ENCODE results near the gene CALM1.
A peak's percentile ranks its signal among the peaks of the same experiment; 100 is the strongest.
"Not testable (repeated sequence)": the region's sequence is repeated elsewhere in the genome, so short reads cannot be mapped to it uniquely, and the experiment has no call there.

The CALM1 gene

DNA sequence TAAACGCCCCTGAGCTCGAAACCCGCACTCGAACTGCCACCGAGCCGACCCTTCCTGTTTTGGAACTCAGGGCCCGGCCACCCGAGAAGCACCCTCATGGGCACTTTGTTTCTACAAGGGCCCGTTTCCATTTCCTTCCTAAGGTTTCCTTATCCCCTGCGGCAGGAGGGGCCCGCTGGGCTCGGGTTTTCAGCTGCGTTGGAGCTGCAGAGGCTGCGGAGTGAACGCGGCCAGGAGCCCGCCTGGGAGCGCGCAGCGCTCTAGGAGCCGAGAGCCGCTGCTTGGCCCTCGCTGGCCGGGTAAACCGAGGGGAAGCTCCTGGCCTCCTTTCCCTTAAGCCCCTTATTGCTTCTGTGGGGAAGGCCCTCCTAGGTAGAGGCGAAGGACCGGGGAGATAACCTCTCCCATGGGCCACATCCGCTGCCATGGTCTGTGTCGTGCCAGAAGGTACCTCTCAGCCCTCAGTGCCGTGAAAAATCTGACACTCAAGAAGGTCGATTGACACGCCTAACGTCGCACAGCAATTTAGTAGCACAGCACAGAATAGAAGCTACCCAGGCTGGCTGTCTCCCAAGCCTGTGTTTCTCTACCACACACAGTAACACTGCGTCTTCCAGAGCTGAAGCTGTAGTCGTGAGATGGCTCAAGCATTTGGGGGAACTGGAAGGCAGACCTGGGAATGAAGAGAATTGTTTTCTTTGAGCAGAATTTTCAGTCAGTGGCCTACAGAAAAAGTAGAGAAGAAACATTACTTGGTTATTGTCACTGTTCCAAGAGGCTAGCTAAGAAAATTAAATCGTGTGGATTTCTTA, 12.9 kb upstream of the CALM1 start:
- Histone ChIP-seq H3K9ac (ENCODE audit: low read length in 2 of 2) (peak overlapping the region; percentile 93 to 97), H3K27ac (ENCODE audit: low read length) (peak overlapping the region; percentile 100), H3K4me1 (ENCODE audit: control insufficient read depth, insufficient read depth, low read length) (peaks cover 31% of the 10 kb centered on the region), H3K9me3 (ENCODE audit: control insufficient read depth in 2 of 2, low read length in 2 of 2) (no peaks in the 10 kb centered on the region), H3K4me3 (ENCODE audit: low read length in 2 of 2) (peak overlapping the region; percentile 70 to 87), H3K27me3 (ENCODE audit: control insufficient read depth in 1 of 2, insufficient read depth in 2 of 2, low read length in 2 of 2) (no peaks in the 10 kb centered on the region), H3K36me3 (ENCODE audit: control insufficient read depth in 2 of 2, insufficient read depth in 2 of 2, low read length in 2 of 2) (no peaks in the 10 kb centered on the region)

DNA sequence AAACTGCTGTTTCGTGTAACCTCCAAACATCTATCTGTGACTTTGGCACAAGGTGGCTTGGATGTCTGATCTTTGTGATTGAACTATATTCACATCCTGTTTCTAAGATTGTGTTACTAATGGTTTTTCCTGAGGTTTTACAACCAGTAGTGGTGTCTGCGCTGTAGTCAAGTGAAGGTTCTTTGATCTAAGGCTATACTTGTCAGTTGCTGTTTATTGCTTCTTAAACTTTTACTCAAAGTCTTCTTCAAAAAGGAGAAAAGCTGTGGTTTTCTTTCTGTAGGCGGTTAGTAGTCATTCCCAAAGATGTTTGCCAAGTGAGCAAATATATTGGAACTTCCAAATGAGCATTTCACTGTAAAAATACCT, 12.3 kb upstream of the CALM1 start:
- Histone ChIP-seq H3K9ac (ENCODE audit: low read length in 2 of 2) (peak overlapping the region; percentile 93 to 97), H3K27me3 (ENCODE audit: control insufficient read depth in 1 of 2, insufficient read depth in 2 of 2, low read length in 2 of 2) (no peaks in the 10 kb centered on the region), H3K36me3 (ENCODE audit: control insufficient read depth in 2 of 2, insufficient read depth in 2 of 2, low read length in 2 of 2) (no peaks in the 10 kb centered on the region), H3K4me3 (ENCODE audit: low read length in 2 of 2) (peak overlapping the region; percentile 70 to 87), H3K27ac (ENCODE audit: low read length) (peak overlapping the region; percentile 100), H3K9me3 (ENCODE audit: control insufficient read depth in 2 of 2, low read length in 2 of 2) (no peaks in the 10 kb centered on the region), H3K4me1 (ENCODE audit: control insufficient read depth, insufficient read depth, low read length) (peaks cover 31% of the 10 kb centered on the region)

DNA sequence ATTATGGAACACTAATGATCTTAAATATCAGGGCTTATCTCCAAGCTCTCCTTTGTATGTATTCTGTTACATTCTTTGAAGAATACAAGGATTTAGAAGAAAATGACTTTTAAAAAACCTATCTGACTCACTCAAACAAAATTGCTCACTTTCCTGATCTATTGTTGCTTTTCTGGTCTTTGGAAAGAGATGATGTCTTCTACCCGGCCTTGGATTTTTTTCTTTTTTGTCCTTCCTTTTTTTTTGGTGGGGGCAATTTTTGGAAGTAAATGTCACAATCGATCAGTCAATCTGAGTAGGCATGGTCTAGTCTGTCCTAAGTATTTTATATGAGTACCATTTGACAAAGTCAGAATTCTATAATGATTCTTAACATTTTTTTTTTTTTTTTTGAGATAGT, 10.5 kb upstream of the CALM1 start:
- Histone ChIP-seq H3K9me3 (ENCODE audit: control insufficient read depth in 2 of 2, low read length in 2 of 2) (no peaks in the 10 kb centered on the region), H3K27me3 (ENCODE audit: control insufficient read depth in 1 of 2, insufficient read depth in 2 of 2, low read length in 2 of 2) (no peaks in the 10 kb centered on the region), H3K9ac (ENCODE audit: low read length in 2 of 2) (no peak overlapping the region), H3K27ac (ENCODE audit: low read length) (no peak overlapping the region), H3K4me1 (ENCODE audit: control insufficient read depth, insufficient read depth, low read length) (peaks cover 28% of the 10 kb centered on the region), H3K36me3 (ENCODE audit: control insufficient read depth in 2 of 2, insufficient read depth in 2 of 2, low read length in 2 of 2) (no peaks in the 10 kb centered on the region), H3K4me3 (ENCODE audit: low read length in 2 of 2) (no peak overlapping the region)

DNA sequence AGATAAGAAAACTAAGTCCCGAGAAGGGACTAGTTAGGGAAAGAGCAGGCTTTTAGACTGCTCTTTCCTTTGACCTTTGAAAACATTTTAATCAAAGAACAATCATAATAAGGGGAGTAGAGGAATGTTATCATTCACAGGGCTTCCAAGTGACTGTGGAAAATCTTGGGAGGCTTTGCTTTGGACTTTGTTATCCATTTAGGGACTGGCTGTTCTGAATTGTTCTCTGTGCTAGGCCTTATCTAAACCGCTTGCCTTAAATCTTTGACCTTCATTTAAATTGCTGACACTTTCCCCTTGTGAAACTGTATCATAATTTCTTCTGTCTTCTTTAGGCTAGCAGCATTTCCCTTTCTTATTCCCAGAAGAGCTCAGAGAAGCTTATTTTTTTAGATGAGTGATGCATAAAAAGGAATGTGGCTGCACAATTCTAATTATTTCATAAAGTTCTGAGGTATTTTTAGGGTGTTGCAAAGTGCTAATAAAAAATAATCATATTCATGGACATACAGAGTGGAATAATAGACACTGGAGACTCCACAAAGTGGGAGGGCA, 9.5 kb upstream of the CALM1 start:
- no peak overlapping the region for H3K4me3 ChIP-seq (ENCODE audit: low read length in 2 of 2)
- H3K4me1 ChIP-seq (ENCODE audit: control insufficient read depth, insufficient read depth, low read length): peaks cover 19% of the 10 kb centered on the region
- H3K27ac ChIP-seq (ENCODE audit: low read length): no peak overlapping the region
- no peak overlapping the region for H3K9ac ChIP-seq (ENCODE audit: low read length in 2 of 2)
- no peaks in the 10 kb centered on the region for H3K9me3 ChIP-seq (ENCODE audit: control insufficient read depth in 2 of 2, low read length in 2 of 2)
- no peaks in the 10 kb centered on the region for H3K27me3 ChIP-seq (ENCODE audit: control insufficient read depth in 1 of 2, insufficient read depth in 2 of 2, low read length in 2 of 2)
- H3K36me3 ChIP-seq (ENCODE audit: control insufficient read depth in 2 of 2, insufficient read depth in 2 of 2, low read length in 2 of 2): no peaks in the 10 kb centered on the region

DNA sequence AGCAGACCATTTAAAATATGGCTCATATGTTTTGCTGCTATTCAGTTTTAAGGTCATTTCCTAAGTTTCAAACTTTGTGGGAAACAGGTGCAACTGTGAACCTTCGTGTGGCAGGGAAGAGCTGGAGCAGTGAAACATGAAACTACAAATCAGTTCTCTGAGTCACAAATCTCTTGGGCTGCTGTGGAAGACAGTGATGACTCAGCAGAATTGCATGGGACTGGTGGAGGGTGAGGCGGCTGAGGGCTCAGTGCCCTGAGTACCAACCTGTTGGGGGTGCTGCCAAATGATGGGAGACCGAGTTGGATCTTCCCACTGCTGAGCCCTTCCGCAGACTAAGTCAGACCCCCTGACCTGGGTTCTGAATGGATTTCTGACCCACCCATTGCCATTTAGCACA, 8.4 kb upstream of the CALM1 start:
- peaks cover 18% of the 10 kb centered on the region for H3K4me1 ChIP-seq (ENCODE audit: control insufficient read depth, insufficient read depth, low read length)
- H3K4me3 ChIP-seq (ENCODE audit: low read length in 2 of 2): no peak overlapping the region
- H3K36me3 ChIP-seq (ENCODE audit: control insufficient read depth in 2 of 2, insufficient read depth in 2 of 2, low read length in 2 of 2): no peaks in the 10 kb centered on the region
- H3K9me3 ChIP-seq (ENCODE audit: control insufficient read depth in 2 of 2, low read length in 2 of 2): no peaks in the 10 kb centered on the region
- H3K9ac ChIP-seq (ENCODE audit: low read length in 2 of 2): no peak overlapping the region
- no peak overlapping the region for H3K27ac ChIP-seq (ENCODE audit: low read length)
- no peaks in the 10 kb centered on the region for H3K27me3 ChIP-seq (ENCODE audit: control insufficient read depth in 1 of 2, insufficient read depth in 2 of 2, low read length in 2 of 2)

DNA sequence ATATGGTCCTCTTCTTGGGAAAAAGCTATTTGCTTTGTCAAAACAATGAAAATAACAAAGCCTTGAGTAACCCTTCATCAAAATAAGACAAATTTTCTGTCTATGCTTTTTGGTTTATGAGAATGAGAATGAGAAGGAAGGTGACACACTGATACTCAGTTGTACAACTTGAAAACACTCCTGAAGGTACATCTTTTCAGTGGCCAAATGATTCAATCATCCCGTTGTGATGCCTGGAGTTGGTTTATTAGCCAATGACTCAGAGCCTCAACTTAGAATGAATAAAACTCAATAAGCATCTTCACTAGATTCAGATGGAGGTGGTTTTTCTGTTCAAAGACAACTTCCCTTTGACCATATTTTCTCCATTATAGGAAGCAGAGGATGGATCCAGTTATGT, 7.8 kb upstream of the CALM1 start:
- Histone ChIP-seq H3K9ac (ENCODE audit: low read length in 2 of 2) (no peak overlapping the region), H3K27ac (ENCODE audit: low read length) (no peak overlapping the region), H3K27me3 (ENCODE audit: control insufficient read depth in 1 of 2, insufficient read depth in 2 of 2, low read length in 2 of 2) (no peaks in the 10 kb centered on the region), H3K4me1 (ENCODE audit: control insufficient read depth, insufficient read depth, low read length) (peaks cover 12% of the 10 kb centered on the region), H3K36me3 (ENCODE audit: control insufficient read depth in 2 of 2, insufficient read depth in 2 of 2, low read length in 2 of 2) (no peaks in the 10 kb centered on the region), H3K4me3 (ENCODE audit: low read length in 2 of 2) (no peak overlapping the region), H3K9me3 (ENCODE audit: control insufficient read depth in 2 of 2, low read length in 2 of 2) (no peaks in the 10 kb centered on the region)

DNA sequence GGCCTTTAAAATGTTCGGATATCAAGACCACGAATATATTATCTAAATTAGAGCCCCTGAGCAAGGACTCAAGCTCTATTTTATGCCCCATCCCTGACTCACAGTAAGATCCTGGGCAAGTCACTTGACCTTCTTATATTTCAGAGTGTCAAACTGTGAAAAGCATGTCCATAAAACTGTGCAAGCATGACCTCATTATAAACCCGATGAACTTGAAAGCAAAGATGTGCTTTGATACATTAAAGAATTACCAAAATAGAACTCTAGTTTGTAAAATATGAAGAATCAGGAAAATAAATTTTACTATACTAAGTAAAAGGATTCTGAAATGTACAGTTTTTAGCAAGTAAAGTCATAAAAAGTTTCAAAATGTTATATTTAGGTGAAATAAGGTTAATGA, 2.9 kb upstream of the CALM1 start:
- Histone ChIP-seq H3K27me3 (ENCODE audit: control insufficient read depth in 1 of 2, insufficient read depth in 2 of 2, low read length in 2 of 2) (no peaks in the 10 kb centered on the region), H3K4me1 (ENCODE audit: control insufficient read depth, insufficient read depth, low read length) (peaks cover 5% of the 10 kb centered on the region), H3K36me3 (ENCODE audit: control insufficient read depth in 2 of 2, insufficient read depth in 2 of 2, low read length in 2 of 2) (no peaks in the 10 kb centered on the region), H3K4me3 (ENCODE audit: low read length in 2 of 2) (no peak overlapping the region), H3K9ac (ENCODE audit: low read length in 2 of 2) (no peak overlapping the region), H3K27ac (ENCODE audit: low read length) (no peak overlapping the region), H3K9me3 (ENCODE audit: control insufficient read depth in 2 of 2, low read length in 2 of 2) (no peaks in the 10 kb centered on the region)

DNA sequence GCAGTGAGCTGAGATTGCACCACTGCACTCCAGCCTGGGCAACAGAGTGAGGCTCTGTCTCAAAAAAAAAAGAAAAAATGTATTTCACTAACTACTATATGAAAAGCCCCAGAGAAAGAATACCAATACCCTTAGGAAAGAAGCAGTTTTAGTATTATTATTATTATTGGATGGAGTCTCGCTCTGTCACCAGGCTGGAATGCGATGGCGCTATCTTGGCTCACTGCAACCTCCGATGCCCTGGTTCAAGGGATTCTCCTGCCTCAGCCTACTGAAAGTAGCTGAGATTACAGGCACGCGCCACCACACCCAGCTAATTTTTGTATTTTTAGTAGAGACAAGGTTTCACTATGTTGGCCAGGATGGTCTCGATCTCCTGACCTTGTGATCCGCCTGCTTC, 2.0 kb upstream of the CALM1 start:
- H3K4me3 ChIP-seq (ENCODE audit: low read length in 2 of 2); H3K36me3 ChIP-seq (ENCODE audit: control insufficient read depth in 2 of 2, insufficient read depth in 2 of 2, low read length in 2 of 2); H3K9me3 ChIP-seq (ENCODE audit: control insufficient read depth in 2 of 2, low read length in 2 of 2); H3K4me1 ChIP-seq (ENCODE audit: control insufficient read depth, insufficient read depth, low read length); H3K27me3 ChIP-seq (ENCODE audit: control insufficient read depth in 1 of 2, insufficient read depth in 2 of 2, low read length in 2 of 2); H3K9ac ChIP-seq (ENCODE audit: low read length in 2 of 2); H3K27ac ChIP-seq (ENCODE audit: low read length): not testable (repeated sequence)

DNA sequence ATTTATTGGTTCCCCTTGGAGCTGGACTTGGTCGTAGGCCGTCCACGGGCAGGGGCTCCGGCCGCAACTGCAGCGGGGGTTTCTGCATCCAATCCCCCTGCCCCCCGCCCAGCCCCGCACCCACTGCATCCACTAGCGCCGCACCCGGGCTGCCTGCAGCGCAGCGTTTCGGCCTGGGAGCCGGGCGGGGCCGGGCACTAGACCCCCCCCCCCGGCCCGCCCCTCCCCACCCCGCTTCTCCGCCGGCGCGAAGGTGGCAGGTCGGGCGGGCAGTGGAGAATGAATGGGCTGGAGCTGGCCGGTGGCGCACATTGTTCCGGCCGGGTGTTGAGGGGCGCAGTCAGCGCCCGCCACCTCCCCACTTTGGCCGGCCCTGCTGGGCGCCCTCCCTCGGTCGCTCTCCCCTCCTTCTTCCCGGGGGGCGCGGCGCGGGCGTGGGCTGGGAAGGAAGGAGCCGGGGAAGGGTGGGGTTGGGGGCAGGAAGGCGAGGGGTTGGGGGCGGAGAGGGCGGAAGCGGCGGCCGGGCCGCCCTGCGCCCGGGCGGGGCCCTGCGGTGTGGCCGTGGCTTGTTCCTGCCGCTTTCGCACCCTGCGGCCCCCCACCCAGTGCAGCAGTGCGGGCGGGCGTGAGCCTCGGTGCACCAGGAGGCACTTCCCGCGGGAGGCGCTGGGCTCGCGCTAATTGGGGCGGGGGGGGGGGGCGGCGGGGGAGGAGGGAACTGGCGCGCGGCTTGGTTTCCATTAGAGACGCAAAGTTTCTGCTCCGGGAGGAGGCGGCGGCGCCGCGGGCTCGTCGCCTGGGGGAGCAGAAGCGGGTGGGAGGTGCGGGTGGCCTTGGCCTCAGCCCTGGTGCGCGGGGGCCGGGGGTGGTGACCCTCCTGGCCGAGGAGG, 841 bp downstream of the CALM1 start:
- Histone ChIP-seq H3K27me3 (ENCODE audit: control insufficient read depth in 1 of 2, insufficient read depth in 2 of 2, low read length in 2 of 2) (no peaks in the 10 kb centered on the region), H3K9me3 (ENCODE audit: control insufficient read depth in 2 of 2, low read length in 2 of 2) (no peaks in the 10 kb centered on the region), H3K27ac (ENCODE audit: low read length) (peak overlapping the region; percentile 91), H3K9ac (ENCODE audit: low read length in 2 of 2) (peak overlapping the region; percentile 85 to 91), H3K36me3 (ENCODE audit: control insufficient read depth in 2 of 2, insufficient read depth in 2 of 2, low read length in 2 of 2) (peaks cover 19 to 20% of the 10 kb centered on the region in 2 donors), H3K4me1 (ENCODE audit: control insufficient read depth, insufficient read depth, low read length) (peaks cover 32% of the 10 kb centered on the region), H3K4me3 (ENCODE audit: low read length in 2 of 2) (peak overlapping the region; percentile 96 to 97)

DNA sequence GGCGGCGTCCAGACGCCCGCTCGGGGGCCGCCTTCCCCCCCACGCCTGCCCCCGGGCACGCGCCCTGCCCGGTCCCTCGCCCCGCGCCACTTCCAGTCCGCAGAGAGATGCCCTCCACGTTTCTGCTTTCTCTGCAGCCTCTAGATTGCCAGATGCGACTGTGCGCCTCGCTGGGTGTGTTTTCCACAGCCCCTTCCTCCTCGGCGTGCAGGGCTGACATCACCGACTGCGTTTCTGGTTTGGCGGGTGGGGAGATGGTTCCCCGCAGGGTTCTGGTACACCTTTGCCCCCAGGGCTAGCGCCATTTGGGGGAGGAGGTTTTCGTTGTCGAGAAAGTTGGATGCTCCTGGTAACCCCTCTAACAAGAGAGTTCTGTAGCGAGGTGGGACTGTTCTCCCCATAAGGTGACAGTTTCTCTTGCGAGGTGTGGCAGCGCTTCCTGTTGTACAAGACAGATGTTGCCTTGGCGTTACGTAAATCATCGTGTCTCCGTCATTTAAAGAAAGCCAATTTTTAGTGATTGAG, 1.5 kb downstream of the CALM1 start:
- peak overlapping the region; percentile 91 for H3K27ac ChIP-seq (ENCODE audit: low read length)
- H3K36me3 ChIP-seq (ENCODE audit: control insufficient read depth in 2 of 2, insufficient read depth in 2 of 2, low read length in 2 of 2): peaks cover 22 to 26% of the 10 kb centered on the region in 2 donors
- H3K9me3 ChIP-seq (ENCODE audit: control insufficient read depth in 2 of 2, low read length in 2 of 2): no peaks in the 10 kb centered on the region
- peak overlapping the region; percentile 96 to 97 for H3K4me3 ChIP-seq (ENCODE audit: low read length in 2 of 2)
- peak overlapping the region; percentile 80 to 84 for H3K9ac ChIP-seq (ENCODE audit: low read length in 2 of 2)
- peaks cover 36% of the 10 kb centered on the region for H3K4me1 ChIP-seq (ENCODE audit: control insufficient read depth, insufficient read depth, low read length)
- H3K27me3 ChIP-seq (ENCODE audit: control insufficient read depth in 1 of 2, insufficient read depth in 2 of 2, low read length in 2 of 2): no peaks in the 10 kb centered on the region
